Nephron (organoid): ENCODE data around the gene AGR2.
"Not testable (repeated sequence)": the region's sequence is repeated elsewhere in the genome, so short reads cannot be mapped to it uniquely, and the experiment has no call there.

Experiments
- H3K27ac Mint-ChIP-seq, 3 experiments: 2 replicates each; pipeline ENCODE4 v1.8.0; 2020; ENCODE audit warnings: mixed read lengths in 3 of 3, mild to moderate bottlenecking in 2 of 3, moderate library complexity in 1 of 3
- H3K27me3 Mint-ChIP-seq: 2 replicates; pipeline ENCODE4 v1.8.0; 2021; ENCODE audit warnings: low read depth, mild to moderate bottlenecking, moderate library complexity, mixed read lengths
- H3K36me3 Mint-ChIP-seq: 2 replicates; pipeline ENCODE4 v1.8.0; 2020; ENCODE audit warnings: low read depth, mixed read lengths
- H3K4me1 Mint-ChIP-seq: 2 replicates; pipeline ENCODE4 v1.8.0; 2020; ENCODE audit warnings: mixed read lengths
- H3K4me3 Mint-ChIP-seq, 3 experiments: 2 replicates each; pipeline ENCODE4 v1.8.0; 2020; ENCODE audit warnings: mild to moderate bottlenecking in 3 of 3, mixed read lengths in 3 of 3, moderate library complexity in 2 of 3
- H3K9me3 Mint-ChIP-seq: 2 replicates; pipeline ENCODE4 v1.8.0; 2020; ENCODE audit warnings: mixed read lengths
- CTCF ChIP-seq, 3 experiments: fragments of 200-600 bp; sonication (generic); IDR thresholded peaks; one replicate each; pipeline ENCODE4 v1.5.0; 2021; ENCODE audit warnings: antibody characterized with exemption in 3 of 3; ENCODE audit not compliant: unreplicated experiment in 3 of 3

The AGR2 gene

GRCh38 chr7:16776053-16776452 lies 28.7 kb downstream of the AGR2 start:
- Mint-ChIP-seq H3K4me3 (no peak overlapping the region), H3K4me1 (peaks cover 18% of the 10 kb centered on the region), H3K9me3 (no peaks in the 10 kb centered on the region), H3K27me3 (no peaks in the 10 kb centered on the region), H3K36me3 (no peaks in the 10 kb centered on the region), H3K27ac (no peak overlapping the region)
- TF ChIP-seq CTCF (IDR thresholded peaks at IDR 0.05; ENCODE audit: unreplicated experiment in 3 of 3): no peak

- Mint-ChIP-seq H3K9me3 (peaks cover 3% of the 10 kb centered on the region), H3K27me3 (no peaks in the 10 kb centered on the region), H3K27ac (no peak overlapping the region), H3K36me3 (no peaks in the 10 kb centered on the region), H3K4me1 (peaks cover 16% of the 10 kb centered on the region), H3K4me3 (no peak overlapping the region)
- no peak for TF ChIP-seq CTCF (IDR thresholded peaks at IDR 0.05; ENCODE audit: unreplicated experiment in 3 of 3)
Measured at GRCh38 chr7:16774986-16775385, 29.8 kb downstream of the AGR2 start.

GRCh38 chr7:16774294-16774693 lies 30.5 kb downstream of the AGR2 start:
- Mint-ChIP-seq H3K4me3 (no peak overlapping the region), H3K9me3 (peaks cover 3% of the 10 kb centered on the region), H3K4me1 (peaks cover 16% of the 10 kb centered on the region), H3K27me3 (no peaks in the 10 kb centered on the region), H3K27ac (no peak overlapping the region), H3K36me3 (no peaks in the 10 kb centered on the region)
- no peak for TF ChIP-seq CTCF (IDR thresholded peaks at IDR 0.05; ENCODE audit: unreplicated experiment in 3 of 3)

GRCh38 chr7:16773884-16774283 lies 30.9 kb downstream of the AGR2 start:
- no peak overlapping the region for H3K27ac Mint-ChIP-seq
- H3K36me3 Mint-ChIP-seq: no peaks in the 10 kb centered on the region
- peaks cover 16% of the 10 kb centered on the region for H3K4me1 Mint-ChIP-seq
- H3K4me3 Mint-ChIP-seq: no peak overlapping the region
- no peaks in the 10 kb centered on the region for H3K27me3 Mint-ChIP-seq
- no peak for TF ChIP-seq CTCF (IDR thresholded peaks at IDR 0.05; ENCODE audit: unreplicated experiment in 3 of 3)
- peaks cover 3% of the 10 kb centered on the region for H3K9me3 Mint-ChIP-seq

GRCh38 chr7:16773326-16773725 lies 31.5 kb downstream of the AGR2 start:
- Mint-ChIP-seq H3K27ac (no peak overlapping the region), H3K9me3 (peaks cover 3% of the 10 kb centered on the region), H3K4me3 (no peak overlapping the region), H3K36me3 (no peaks in the 10 kb centered on the region), H3K27me3 (no peaks in the 10 kb centered on the region), H3K4me1 (peaks cover 16% of the 10 kb centered on the region)
- no peak for TF ChIP-seq CTCF (IDR thresholded peaks at IDR 0.05; ENCODE audit: unreplicated experiment in 3 of 3)

GRCh38 chr7:16770657-16771329 lies 34.0 kb downstream of the AGR2 start:
- no peaks in the 10 kb centered on the region for H3K36me3 Mint-ChIP-seq
- peaks cover 3% of the 10 kb centered on the region for H3K9me3 Mint-ChIP-seq
- H3K4me3 Mint-ChIP-seq: no peak overlapping the region
- no peak for TF ChIP-seq CTCF (IDR thresholded peaks at IDR 0.05; ENCODE audit: unreplicated experiment in 3 of 3)
- no peak overlapping the region for H3K27ac Mint-ChIP-seq
- H3K4me1 Mint-ChIP-seq: peaks cover 16% of the 10 kb centered on the region
- H3K27me3 Mint-ChIP-seq: no peaks in the 10 kb centered on the region

GRCh38 chr7:16769994-16770393 lies 34.8 kb downstream of the AGR2 start:
- H3K27ac Mint-ChIP-seq, H3K9me3 Mint-ChIP-seq, H3K36me3 Mint-ChIP-seq, H3K27me3 Mint-ChIP-seq, H3K4me3 Mint-ChIP-seq: not testable (repeated sequence)
- peaks cover 16% of the 10 kb centered on the region for H3K4me1 Mint-ChIP-seq
